Prostate gland (tissue), 2 donors: ENCODE data around the gene PLCB1.

ENCODE experiments used
- CTCF ChIP-seq, 4 experiments: fragments of 200-600 bp in 2 of 4; fragments of 450-650 bp in 2 of 4; sonication (generic) in 2 of 4; IDR thresholded peaks; 1 replicate in 3 of 4; 2 replicates in 1 of 4; pipeline ENCODE4 v1.5.1; 2016 to 2019; ENCODE audit warnings: antibody characterized with exemption in 4 of 4, mild to moderate bottlenecking in 2 of 4, moderate library complexity in 2 of 4
- POLR2A ChIP-seq: fragments of 450-650 bp; IDR thresholded peaks from one replicate; pipeline ENCODE4 v1.6.1; 2016; ENCODE audit warnings: antibody characterized with exemption, mild to moderate bottlenecking

GRCh38 chr20:8318965-8319625 lies 187.0 kb downstream of the PLCB1 start:
- TF ChIP-seq POLR2A = no peak
- TF ChIP-seq CTCF (IDR thresholded peaks at IDR 0.05) = no peak
